HG02623 (cell line): Measurements from ENCODE around the gene ZNF318.
A peak's percentile ranks its signal among the peaks of the same experiment; 100 is the strongest.
"Not testable (repeated sequence)": the region's sequence is repeated elsewhere in the genome, so short reads cannot be mapped to it uniquely, and the experiment has no call there.

ENCODE experiments used
- ATAC-seq: cut with Tn5 transposase; IDR thresholded peaks from one replicate; pipeline ENCODE4 v1.9.1; 2021; ENCODE audit warnings: moderate library complexity; ENCODE audit not compliant: unreplicated experiment

ZNF318 gene, protein sequence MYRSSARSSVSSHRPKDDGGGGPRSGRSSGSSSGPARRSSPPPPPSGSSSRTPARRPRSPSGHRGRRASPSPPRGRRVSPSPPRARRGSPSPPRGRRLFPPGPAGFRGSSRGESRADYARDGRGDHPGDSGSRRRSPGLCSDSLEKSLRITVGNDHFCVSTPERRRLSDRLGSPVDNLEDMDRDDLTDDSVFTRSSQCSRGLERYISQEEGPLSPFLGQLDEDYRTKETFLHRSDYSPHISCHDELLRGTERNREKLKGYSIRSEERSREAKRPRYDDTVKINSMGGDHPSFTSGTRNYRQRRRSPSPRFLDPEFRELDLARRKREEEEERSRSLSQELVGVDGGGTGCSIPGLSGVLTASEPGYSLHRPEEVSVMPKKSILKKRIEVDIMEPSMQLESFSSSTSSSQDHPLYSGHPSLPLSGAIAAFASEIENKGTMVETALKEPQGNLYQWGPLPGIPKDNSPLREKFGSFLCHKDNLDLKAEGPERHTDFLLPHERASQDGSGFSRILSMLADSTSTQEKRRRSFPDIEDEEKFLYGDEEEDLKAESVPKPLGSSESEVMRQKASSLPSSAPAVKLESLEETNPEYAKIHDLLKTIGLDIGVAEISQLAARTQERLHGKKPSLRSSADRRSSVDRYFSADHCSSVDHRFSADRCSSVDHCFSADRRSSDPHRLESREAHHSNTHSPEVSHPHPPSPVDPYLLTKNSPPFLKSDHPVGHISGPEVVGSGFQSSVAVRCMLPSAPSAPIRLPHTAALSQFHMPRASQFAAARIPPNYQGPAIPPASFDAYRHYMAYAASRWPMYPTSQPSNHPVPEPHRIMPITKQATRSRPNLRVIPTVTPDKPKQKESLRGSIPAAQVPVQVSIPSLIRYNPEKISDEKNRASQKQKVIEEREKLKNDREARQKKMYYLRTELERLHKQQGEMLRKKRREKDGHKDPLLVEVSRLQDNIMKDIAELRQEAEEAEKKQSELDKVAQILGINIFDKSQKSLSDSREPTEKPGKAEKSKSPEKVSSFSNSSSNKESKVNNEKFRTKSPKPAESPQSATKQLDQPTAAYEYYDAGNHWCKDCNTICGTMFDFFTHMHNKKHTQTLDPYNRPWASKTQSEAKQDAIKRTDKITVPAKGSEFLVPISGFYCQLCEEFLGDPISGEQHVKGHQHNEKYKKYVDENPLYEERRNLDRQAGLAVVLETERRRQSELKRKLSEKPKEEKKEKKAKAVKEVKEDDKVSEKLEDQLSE (N-terminal part only)

DNA sequence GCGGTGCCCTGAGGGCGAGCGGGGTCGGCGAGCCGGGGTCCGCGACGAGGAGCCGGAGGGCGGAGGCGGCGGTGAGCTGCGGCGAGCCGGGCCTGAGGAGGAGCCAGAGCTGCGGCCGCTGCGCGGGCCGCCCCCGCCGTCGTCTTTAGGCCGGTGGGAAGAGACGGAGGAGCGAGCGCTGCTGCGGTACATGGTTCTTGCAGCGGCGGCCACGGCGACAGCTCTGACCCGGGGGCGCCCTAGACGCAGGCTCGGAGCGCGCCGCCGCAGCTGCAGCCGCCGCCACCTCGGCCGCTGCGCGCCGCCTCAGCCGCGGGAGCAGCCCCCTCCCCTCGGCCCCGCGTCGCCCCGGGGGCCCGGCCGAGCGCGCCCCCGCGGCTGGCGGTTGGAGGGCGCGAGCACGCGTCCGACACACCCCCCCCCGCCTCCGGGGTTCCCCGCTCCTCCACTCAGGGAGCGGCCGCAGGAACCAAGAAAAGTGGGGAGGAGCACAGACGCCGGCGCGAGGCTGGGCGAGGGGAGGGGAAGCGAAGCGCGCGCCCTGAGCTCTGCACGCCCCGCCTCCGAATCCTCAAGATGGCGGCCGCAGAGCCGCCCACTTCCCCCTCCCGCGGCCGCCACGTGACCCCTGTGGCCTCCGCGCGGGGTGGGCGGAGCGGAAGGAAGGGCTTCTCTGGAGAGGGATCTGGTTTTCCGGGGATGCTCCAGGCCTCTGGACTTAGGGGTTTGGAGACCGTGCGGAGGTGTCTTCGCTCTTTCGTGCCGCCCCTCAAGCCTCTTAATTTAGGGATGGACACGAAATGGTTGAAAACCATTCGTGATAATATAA is at the start of gene ZNF318:
Gene ZNF318 (minus strand): TSS at position 474 of the 829 bp plus-strand sequence. CDS start 282 bp downstream, at position 192.
- ATAC-seq = peak; percentile 86

DNA sequence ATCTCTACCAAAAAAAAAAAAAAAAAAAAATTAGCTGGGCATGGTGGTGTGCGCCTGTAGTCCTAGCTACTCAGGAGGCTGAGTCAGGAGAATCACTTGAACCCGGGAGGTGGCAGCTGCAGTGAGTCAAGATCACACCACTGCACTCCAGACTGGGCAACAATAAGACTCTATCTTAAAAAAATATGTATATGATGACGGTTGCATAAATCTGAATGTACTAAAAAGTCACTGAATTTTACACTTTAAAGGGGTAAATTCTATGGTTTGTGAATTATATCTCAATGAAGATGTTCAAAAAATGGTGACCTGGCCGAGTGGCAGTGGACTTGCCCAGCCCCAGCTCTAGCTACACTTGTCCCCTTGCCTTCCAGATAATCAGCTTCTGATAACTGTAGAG is 47.5 kb upstream of the ZNF318 start:
- no peak for ATAC-seq

DNA sequence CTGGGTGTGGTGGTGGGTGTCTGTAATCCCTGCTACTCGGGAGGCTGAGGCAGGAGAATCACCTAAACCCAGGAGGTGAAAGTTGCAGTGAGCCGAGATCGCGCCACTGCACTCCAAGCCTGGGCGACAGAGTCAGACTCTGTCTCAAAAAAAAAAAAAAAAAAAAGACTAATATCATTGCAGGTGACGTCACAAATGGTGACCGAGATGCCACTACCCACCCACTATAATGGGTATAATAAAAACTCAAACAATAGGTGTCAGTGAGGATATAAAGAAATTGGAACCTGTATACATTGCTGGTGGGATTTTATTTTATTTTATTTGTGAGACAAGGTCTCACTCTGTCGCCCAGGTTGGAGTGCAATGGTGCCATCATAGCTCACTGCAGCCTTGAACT is 45.8 kb upstream of the ZNF318 start:
- ATAC-seq = not testable (repeated sequence)

DNA sequence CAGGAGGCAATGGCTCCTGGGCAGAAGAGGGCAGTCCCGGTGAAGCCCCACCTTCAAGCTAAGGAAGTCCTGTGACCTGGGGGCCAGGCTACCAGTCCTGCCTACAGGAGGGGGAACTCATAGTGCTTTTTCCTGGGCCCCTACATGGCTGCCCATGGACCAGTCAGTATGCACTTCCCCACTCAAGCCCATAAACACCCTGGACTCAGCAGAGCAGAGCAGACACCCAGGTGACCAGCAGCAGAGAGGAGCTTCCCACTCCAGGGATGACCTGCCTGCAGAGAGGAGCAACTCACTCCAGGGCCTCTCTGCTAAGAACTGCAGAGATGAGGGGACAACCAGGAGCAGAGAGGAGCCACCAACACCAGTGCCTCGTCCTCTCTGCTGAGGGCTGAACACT is 43.6 kb upstream of the ZNF318 start:
- no peak for ATAC-seq

DNA sequence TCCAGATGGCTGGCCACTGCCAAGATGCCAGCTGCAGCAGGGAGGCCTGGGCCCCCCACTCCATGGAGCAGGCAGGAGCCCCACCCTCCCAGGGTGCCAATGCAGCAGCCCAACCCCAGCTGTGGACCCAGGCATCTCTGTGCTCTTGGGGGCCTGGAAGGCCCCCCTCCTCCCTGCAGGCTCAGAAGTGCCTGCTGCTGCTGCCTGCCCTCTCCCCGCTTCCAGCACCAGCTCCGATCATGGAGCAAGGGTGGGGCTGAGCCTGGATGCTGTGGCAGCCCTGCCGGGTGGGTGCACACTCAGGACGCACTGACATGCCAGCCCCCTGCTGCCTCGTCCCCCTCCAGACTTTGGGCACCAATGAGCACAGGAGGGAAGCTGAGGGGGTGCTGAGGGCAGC is 43.1 kb upstream of the ZNF318 start:
- no peak for ATAC-seq

DNA sequence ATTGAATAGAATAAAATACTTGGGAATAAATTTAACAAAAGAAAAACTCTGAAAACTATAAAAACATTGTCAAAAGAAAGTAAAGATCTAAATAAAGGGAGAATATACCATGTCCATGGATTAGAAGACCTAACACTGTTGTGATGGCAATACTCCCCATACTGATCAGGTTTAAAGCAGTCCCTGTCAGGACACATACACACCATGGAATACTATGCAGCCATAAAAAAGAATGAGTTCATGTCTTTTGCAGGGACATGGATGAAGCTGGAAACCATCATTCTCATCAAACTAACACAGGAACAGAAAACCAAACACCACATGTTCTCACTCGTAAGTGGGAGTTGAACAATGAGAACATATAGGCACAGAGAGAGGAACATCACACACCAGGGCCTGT is 41.3 kb upstream of the ZNF318 start:
- ATAC-seq = not testable (repeated sequence)

DNA sequence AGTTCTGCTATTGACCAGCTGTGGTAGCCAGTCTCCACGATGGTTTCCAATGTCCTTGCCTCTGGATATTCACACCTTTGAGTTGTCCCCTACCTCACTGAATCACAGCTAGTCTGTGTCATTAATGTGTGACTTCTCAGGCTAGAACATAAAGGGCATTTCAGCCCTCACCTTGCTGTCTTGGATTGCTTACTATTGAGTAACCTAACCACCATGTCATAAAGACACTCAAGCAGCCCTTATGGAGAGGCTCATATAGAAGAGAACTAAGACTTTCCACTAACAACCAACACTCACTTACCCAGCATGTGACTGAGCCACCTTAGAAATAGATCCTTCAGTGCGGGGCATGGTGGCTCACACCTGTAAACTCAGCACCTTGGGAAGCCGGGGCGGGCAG is 38.8 kb upstream of the ZNF318 start:
- ATAC-seq = no peak

DNA sequence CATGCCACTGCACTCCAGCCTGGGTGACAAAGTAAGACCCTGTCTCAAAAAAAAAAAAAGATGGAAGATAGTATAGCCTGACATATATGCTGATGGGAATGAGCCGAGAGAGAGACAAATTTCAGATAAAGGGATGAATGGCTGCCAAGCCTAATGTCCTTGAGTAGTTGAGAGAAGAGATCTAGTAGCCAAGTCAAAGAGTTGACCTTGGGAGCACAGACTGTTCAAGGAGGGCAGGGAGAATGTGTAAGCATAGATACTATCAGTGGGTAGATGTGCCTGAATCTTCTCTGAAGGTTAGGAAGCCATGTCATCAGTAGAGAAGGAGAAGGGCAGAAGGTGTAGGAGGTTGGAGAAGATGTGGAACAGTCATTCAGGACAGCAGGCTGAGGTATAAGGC is 37.8 kb upstream of the ZNF318 start:
- no peak for ATAC-seq

DNA sequence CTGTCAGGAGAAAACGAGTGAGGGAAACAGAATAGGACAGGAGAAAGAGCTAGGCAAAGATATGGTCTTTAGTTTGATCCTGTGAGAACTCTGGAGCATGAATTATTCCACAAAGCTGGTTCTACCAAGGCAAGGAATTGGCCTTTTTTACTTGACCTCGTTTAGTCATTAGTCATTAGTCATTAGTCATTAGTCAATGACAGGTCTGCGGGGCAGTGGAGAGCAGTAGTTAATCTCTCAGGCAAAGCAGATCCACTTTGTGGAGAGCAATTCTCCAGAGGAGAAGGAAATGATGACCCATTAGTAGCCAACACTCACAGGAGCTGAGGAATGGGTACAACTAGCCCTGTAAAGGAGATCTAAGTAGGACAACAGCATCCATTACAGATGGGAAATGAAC is 35.9 kb upstream of the ZNF318 start:
- no peak for ATAC-seq

DNA sequence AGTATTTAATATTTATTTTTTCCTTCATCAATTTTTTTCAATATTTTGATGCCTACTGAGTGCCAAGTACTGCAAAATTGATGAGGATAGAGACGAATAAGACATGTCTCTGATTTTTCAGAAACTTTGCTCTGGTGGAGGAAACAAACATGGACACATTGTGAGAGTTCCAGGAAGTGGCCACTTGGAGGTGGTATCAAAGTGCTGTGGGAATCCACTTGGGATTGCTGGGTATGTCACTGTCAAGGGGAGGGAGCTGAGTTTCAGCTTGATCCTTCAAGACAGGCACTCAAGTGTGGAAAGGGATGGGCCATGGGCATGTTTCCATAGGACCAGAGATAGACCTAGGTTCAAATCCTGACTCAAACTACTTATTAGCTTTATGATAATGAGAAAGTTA is 33.4 kb upstream of the ZNF318 start:
- ATAC-seq = no peak

DNA sequence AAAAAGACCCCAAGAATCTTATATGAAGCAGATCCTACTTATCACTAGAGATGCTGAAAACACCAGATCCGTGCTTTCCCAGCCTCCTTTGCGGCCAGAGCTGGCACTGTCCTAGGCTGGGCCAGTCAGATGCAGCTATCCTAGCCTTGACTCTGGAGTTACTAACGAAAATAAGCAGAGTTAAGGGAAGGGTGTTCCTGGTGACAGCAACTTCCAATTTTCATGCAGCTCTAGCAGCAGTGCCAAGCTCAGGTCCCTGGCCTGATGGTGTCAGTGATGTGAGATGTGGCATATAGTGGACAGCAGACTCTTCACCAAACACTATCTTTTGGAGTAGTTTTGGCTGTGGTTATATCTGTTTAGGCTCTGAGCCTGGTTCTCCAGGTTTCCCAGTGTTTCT is 32.3 kb upstream of the ZNF318 start:
- ATAC-seq = no peak

DNA sequence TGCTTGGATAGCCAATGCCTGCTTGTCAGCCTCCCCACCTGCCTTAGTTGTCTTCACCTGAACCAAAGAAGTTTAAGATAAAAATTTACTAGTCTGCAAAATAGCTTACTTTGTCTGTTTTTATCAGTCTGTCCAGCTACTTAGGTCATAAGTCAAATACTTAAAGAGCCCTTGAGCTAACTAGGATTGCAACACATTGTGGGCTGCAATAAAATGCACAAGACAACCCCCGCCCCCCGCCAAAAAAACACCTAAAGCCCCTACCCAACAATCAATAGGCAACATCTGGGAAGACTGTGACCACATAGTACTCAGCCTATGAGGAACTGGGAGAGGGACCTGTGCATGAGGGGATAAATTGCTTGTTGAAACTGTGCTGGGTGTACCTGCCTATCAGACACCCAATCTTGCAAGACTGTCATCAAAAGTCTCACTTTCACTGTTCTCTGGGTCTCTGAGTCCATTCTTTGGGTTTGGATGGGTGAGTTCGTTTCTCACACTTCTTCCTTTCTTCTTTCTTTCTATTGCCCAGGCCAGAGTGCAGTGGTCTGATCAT is 30.6 kb upstream of the ZNF318 start:
- ATAC-seq = no peak

DNA sequence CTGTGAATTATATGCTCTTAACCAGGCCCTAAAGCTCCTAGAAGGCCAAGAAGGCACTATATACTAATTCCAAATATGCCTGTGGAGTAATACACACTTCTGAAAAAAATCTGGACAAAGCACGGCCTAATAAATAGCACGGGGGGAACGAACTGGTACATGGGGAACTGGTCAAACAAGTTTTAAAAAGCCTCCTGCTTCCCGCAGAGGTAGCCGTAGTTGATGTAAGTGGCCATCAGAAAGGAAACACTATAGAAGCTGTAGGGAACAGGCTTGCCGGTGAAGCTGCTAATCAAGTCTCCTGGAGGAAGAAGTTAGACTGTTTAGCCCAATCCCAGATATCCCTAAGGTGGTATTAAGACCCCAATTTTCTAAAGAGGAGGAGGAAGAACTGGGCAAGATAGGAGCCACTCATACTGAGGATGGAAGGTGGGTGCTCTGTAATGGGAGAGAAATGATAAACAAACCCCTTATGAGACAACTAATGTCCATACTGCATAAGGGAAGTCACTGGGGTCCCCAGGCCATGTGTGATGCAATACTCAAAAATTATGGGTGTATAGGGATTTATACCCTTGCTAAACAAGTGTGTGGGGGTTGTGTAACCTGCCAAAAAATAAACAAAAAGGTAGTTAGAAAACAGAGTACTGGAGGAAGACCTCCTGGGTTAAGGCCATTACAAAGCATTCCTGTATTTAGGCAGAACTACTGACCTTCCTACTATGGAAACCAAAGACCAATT is 27.1 kb upstream of the ZNF318 start:
- ATAC-seq = no peak

DNA sequence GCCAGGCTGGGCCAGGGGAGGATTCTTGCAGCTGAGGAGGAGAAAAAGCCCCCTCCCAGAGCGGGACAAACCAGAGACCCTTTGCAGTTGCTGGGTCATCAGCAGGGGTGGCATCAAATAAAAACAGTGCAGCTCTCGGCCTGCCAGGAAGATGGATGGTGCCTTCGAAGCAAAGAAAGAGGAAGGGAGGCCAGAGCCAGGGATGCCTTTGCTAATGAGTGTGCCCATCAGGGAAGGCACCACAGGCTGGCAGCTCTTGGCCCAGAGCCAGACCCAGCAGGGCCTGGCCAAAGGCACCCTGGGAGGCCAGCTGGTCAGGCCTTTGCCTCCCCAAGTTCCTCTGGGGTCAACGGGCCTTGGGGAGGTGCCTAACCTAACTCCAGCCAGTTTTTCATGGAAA is 26.3 kb upstream of the ZNF318 start:
- no peak for ATAC-seq

DNA sequence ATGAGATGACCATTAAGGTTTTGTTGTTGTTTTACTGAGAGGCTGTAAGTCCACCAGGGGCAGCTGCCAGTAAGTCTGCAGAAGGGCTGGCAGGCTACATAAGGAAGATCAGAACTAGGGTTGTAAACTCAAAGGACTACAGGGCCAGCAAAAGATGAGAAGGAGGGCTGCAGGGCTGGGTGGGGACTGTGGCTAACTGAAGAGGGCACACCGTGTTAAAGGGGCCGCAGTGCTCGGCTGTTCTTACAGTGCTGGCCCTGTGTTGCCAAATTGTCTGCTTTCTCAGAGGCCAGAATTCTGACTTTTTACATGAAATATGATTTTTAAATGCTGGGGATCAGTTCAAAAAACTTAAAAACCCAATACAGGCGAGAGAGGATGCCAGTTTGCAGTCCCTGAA is 25.5 kb upstream of the ZNF318 start:
- ATAC-seq = no peak

DNA sequence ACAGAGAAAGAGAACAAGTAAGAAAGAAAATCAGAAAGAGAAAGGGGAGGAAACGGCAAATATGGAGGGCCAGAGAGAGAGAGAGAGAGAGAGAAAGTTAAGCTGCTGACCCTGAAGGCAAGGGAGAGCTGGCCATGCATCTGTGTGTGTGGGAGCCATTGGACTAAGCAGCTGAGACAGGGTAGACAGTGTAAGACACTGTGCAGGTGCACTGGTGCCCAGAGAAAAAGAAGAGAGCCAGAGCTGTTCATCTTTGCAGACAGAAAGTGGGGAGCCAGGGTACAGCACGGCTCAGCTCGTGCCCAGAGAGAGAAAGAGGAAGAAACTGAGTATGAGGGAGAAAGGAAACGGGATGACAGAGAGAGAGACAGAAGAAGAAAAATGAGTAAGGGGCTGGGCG is 24.2 kb upstream of the ZNF318 start:
- no peak for ATAC-seq

DNA sequence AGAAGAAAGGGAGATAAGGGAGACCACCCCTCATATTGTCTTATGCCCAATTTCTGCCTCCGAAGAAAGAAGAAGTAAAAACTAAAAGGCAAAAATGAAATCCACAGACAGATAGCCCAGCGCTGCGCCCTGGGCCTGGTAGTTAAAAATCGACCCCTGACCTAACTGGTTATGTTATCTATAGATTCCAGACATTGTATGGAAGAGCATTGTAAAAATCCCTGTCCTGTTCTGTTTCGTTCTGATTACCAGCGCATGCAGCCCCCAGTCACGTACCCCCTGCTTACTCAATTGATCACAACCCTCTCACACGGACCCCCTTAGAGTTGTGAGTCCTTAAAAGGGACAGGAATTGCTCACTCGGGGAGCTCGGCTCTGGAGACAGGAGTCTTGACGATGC is 23.7 kb upstream of the ZNF318 start:
- not testable (repeated sequence) for ATAC-seq

DNA sequence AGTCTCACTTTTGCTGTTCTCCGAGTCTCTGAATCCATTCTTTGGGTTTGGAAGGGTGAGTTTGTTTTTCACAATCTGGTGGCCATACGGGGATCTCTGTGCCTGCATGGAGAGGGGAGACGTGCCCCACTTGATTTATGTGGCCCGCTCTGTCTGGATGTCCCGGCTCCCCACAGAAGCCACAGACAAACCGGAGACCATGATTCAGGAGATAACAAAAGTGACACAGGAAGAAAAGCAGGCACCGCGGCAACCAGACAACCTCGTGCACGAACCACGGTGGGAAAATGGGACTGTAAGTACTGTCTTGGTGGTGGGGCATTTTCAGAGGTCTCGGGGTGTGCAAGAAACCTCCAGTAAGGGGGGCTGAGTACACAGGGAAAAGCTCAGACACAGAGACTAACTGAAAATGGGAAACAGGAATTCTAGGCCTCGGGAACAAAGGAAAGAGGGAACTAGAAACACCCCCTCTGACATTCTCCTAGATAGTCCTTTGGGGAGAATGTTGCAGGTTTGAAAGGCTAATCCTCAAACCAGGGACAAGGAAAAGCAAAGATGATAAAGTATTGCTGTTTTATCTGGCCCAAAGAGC is 22.1 kb upstream of the ZNF318 start:
- no peak for ATAC-seq
